Measurements from ENCODE around the gene OR14I1. TPM values are rescaled to one million over a fixed set of nuclear protein-coding genes. Genes with fewer than 3 reads are reported as not detected.

OR14I1 gene
- total RNA-seq, 4 donors from 2014 or later, result 1.6 TPM; not detected in 3

DNA sequence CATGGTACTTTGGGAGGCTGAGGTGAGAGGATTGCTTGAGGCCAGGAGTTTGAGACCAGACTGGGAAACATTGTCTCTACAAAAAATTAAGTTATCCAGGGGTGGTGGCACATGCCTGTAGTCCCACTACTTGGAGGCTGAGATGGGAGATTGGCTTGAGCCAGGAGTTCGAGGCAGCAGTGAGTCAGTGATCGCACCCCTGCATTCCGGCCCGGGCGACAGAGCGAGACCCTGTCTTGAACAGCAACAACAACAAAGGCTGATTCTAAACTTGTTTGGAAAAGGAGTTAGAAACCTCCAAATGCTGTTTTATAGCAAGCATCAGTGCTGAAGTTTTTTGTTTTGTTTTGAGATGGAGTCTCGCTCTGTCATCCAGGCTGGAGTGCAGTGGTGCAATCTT lies 38.3 kb upstream of the OR14I1 start:
- Histone ChIP-seq H3K27me3 (no peaks in the 10 kb centered on the region), H3K4me1 (no peaks in the 10 kb centered on the region), H3K9me3 (no peaks in the 10 kb centered on the region), H3K4me3 (no peak overlapping the region), H3K27ac (no peak overlapping the region), H3K36me3 (no peaks in the 10 kb centered on the region)
- no peak for DNase-seq (ENCODE audit: low spot score in 2 of 2)
- WGBS, result 95% methylated on average over 6 of the region's 7 CpGs
- no peak for TF ChIP-seq EP300 (IDR thresholded peaks at IDR 0.05)
- TF ChIP-seq, protein P1, sequence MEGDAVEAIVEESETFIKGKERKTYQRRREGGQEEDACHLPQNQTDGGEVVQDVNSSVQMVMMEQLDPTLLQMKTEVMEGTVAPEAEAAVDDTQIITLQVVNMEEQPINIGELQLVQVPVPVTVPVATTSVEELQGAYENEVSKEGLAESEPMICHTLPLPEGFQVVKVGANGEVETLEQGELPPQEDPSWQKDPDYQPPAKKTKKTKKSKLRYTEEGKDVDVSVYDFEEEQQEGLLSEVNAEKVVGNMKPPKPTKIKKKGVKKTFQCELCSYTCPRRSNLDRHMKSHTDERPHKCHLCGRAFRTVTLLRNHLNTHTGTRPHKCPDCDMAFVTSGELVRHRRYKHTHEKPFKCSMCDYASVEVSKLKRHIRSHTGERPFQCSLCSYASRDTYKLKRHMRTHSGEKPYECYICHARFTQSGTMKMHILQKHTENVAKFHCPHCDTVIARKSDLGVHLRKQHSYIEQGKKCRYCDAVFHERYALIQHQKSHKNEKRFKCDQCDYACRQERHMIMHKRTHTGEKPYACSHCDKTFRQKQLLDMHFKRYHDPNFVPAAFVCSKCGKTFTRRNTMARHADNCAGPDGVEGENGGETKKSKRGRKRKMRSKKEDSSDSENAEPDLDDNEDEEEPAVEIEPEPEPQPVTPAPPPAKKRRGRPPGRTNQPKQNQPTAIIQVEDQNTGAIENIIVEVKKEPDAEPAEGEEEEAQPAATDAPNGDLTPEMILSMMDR (IDR thresholded peaks at IDR 0.05), result no peak
- TF ChIP-seq POLR2AphosphoS5 (IDR thresholded peaks at IDR 0.05), result no peak
- no peak for TF ChIP-seq POLR2A (IDR thresholded peaks at IDR 0.05)

DNA sequence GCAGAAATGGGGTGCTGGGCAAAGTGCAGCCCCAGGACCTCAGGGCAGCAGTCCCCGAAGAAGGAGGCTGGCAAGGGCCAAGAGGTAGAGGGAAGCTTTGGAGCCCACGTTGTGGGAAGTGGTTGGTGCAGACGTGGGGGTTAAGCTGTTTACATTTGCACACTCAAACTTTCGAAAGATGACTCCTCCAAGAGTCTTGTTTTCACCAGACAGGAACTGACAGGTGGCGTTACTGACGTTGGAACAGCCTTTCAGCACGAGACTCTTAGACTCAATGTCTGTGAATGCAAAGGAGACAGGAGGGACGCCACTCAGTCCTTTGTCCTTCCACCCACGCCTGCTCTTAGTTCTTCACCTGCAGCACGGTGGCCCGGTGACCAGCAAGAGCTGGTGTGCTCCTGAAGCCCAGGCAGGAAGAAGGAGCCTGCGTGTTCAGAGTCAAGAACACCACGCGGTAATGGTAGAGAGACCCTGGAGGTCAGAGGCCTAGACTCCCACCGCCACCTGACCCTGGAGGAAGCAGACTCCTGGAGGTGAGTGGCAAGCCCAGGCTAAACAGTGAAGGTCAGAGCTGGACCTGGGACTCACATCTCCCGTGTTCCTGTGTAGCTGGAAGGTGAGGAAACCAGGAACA lies 37.1 kb upstream of the OR14I1 start:
- DNase-seq (ENCODE audit: low spot score in 2 of 2), result no peak
- Histone ChIP-seq H3K27me3 (no peaks in the 10 kb centered on the region), H3K9me3 (peaks cover 3% of the 10 kb centered on the region), H3K27ac (no peak overlapping the region), H3K4me3 (no peak overlapping the region), H3K36me3 (no peaks in the 10 kb centered on the region), H3K4me1 (no peaks in the 10 kb centered on the region)
- TF ChIP-seq EP300 (IDR thresholded peaks at IDR 0.05), result no peak
- no peak for TF ChIP-seq POLR2A (IDR thresholded peaks at IDR 0.05)
- TF ChIP-seq POLR2AphosphoS5 (IDR thresholded peaks at IDR 0.05), result no peak
- TF ChIP-seq, protein P1 (IDR thresholded peaks at IDR 0.05), result no peak
- 74% methylated on average over 12 of the region's 16 CpGs for WGBS

DNA sequence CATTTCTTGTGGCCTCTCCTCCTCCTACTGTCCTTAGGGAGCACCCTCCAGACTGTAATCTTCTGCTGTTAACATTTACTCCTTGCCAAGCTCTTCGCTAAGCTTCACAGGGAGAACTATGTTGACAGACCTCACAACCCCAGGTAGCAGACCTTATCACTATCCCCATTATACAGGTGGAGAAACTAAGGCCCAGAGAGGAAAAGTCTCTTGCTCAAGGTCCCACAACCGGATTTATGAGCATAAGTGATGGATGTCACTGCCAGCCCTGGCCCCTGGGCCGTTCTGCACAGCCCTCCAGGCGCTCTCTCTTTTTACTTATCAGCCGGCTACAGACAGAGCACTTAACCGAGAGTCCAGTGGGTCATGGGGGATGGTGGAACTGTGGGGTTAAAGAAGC lies 34.9 kb upstream of the OR14I1 start:
- H3K4me1 ChIP-seq, result no peaks in the 10 kb centered on the region
- H3K4me3 ChIP-seq, result no peak overlapping the region
- no peaks in the 10 kb centered on the region for H3K36me3 ChIP-seq
- TF ChIP-seq EP300 (IDR thresholded peaks at IDR 0.05) (no peak), POLR2A (IDR thresholded peaks at IDR 0.05) (no peak), POLR2AphosphoS5 (IDR thresholded peaks at IDR 0.05) (no peak)
- TF ChIP-seq, protein P1 (IDR thresholded peaks at IDR 0.05), result no peak
- WGBS, result 74% methylated on average over 6 of the region's 6 CpGs
- no peak for DNase-seq (ENCODE audit: low spot score in 2 of 2)
- H3K27ac ChIP-seq, result no peak overlapping the region
- no peaks in the 10 kb centered on the region for H3K27me3 ChIP-seq
- peaks cover 6% of the 10 kb centered on the region for H3K9me3 ChIP-seq

DNA sequence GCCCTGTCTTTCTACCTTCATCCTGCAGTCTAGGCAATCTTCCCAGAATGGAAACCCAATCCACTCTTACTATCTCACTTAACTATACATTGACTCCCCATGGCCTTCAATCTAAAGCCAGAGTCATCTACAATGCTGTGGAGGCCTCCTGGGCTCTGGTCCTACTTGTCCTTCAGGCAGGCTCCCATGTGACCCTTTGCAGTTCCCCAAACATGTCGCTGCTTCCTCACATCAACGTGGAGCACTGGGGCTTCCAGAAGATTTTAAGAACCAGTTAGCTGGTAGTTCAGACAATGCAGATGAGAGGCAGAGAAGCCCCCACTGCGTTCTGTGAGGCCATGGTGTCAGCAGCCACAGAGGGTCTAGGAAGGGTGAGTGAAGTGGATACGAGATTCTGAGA lies 34.4 kb upstream of the OR14I1 start:
- DNase-seq (ENCODE audit: low spot score in 2 of 2), result no peak
- Histone ChIP-seq H3K9me3 (peaks cover 6% of the 10 kb centered on the region), H3K4me3 (no peak overlapping the region), H3K27ac (no peak overlapping the region), H3K4me1 (no peaks in the 10 kb centered on the region), H3K36me3 (no peaks in the 10 kb centered on the region), H3K27me3 (no peaks in the 10 kb centered on the region)
- TF ChIP-seq POLR2AphosphoS5 (IDR thresholded peaks at IDR 0.05) (no peak), EP300 (IDR thresholded peaks at IDR 0.05) (no peak), POLR2A (IDR thresholded peaks at IDR 0.05) (no peak)
- TF ChIP-seq, protein P1 (IDR thresholded peaks at IDR 0.05), result no peak
- WGBS, result 60% methylated on average over 4 of the region's 4 CpGs

DNA sequence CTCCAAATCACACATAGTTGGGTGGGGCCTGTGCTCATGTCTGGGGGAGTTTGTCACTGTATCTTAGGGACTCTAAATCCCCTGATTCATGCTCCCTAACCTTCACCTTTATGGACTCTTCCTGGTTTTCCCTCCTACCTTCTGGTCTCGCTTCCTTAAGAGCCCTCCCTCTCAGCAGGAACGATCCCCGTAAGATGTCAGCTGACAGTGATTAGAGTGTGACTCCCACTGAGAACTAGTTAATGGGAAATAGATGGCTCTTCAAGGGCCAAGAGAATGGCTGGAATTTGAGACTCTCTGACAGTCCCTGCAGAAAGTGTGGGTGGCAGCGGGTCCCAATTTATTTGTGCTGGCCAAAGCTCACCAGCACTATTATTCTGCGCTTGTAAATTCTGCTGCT lies 31.0 kb upstream of the OR14I1 start:
- DNase-seq (ENCODE audit: low spot score in 2 of 2), result no peak
- 89% methylated on average over 5 of the region's 5 CpGs for WGBS
- H3K27me3 ChIP-seq, result no peaks in the 10 kb centered on the region
- H3K9me3 ChIP-seq, result peaks cover 6% of the 10 kb centered on the region
- H3K27ac ChIP-seq, result no peak overlapping the region
- H3K36me3 ChIP-seq, result no peaks in the 10 kb centered on the region
- TF ChIP-seq POLR2AphosphoS5 (IDR thresholded peaks at IDR 0.05), result no peak
- TF ChIP-seq POLR2A (IDR thresholded peaks at IDR 0.05), result no peak
- TF ChIP-seq, protein P1 (IDR thresholded peaks at IDR 0.05), result no peak
- no peak for TF ChIP-seq EP300 (IDR thresholded peaks at IDR 0.05)
- no peak overlapping the region for H3K4me3 ChIP-seq
- no peaks in the 10 kb centered on the region for H3K4me1 ChIP-seq

Data from suprapubic skin (tissue), 4 donors.